AG10803 (cell line): ENCODE data around the gene CDH4.

Experiments
- DNase-seq: peaks from one replicate; pipeline ENCODE4 v3.0.0; 2010; ENCODE audit warnings: low read depth
- H3K4me3 ChIP-seq: 2 replicates; pipeline ENCODE4 v1.5.1; 2011; ENCODE audit warnings: mild to moderate bottlenecking, low read length, control low read depth
- TF ChIP-seq, protein P1 (sequence below): conservative IDR thresholded peaks from 2 replicates; pipeline ENCODE4 v1.5.1; 2011; ENCODE audit warnings: mild to moderate bottlenecking, low read length, control low read depth, inconsistent platforms

The CDH4 gene

DNA sequence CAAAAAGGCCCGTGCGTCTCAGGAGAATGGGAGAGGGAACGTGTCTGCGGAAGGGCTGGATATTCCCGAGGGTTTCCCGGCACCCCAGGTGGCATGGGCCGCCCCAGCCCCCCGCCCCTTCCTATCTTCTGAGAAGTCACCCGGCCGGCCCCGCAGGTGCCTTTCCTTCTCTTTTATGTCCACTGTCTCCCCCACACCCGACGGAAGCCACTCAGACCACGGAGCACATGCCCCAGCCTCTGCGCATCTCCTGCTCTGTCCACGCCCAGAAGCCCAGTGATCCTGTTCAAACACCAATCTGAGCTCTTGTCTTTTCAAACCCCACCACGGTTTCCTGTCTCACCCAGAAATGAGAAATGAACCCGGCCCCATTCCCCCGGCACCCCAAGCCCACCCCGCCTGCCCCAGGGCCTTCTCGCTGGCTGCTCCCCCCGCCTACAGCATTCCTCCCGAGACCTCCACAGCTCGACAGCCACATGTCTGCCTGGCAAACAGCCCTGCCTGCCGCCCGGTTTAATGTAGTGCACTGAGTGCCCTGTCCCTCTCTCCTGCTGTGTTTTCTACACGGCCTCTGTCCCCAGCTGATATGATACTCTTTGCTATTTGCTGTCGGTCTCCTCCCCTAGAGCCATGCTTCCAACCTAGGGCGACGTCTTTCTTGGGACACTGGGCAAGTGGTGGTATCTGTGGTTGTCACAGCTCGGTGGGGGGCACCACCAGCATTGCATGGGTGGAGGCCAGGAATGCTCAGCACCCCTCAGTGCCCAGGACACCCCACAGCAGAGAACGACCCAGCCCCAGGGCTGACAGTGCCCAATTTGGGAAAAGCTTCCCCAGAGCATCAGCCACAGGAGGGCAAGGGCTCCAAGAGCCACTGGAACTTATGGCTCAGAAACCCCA, 630.9 kb downstream of the CDH4 start:
- TF ChIP-seq, protein P1, sequence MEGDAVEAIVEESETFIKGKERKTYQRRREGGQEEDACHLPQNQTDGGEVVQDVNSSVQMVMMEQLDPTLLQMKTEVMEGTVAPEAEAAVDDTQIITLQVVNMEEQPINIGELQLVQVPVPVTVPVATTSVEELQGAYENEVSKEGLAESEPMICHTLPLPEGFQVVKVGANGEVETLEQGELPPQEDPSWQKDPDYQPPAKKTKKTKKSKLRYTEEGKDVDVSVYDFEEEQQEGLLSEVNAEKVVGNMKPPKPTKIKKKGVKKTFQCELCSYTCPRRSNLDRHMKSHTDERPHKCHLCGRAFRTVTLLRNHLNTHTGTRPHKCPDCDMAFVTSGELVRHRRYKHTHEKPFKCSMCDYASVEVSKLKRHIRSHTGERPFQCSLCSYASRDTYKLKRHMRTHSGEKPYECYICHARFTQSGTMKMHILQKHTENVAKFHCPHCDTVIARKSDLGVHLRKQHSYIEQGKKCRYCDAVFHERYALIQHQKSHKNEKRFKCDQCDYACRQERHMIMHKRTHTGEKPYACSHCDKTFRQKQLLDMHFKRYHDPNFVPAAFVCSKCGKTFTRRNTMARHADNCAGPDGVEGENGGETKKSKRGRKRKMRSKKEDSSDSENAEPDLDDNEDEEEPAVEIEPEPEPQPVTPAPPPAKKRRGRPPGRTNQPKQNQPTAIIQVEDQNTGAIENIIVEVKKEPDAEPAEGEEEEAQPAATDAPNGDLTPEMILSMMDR: no peak
- DNase-seq: no peak
- no peak overlapping the region for H3K4me3 ChIP-seq

DNA sequence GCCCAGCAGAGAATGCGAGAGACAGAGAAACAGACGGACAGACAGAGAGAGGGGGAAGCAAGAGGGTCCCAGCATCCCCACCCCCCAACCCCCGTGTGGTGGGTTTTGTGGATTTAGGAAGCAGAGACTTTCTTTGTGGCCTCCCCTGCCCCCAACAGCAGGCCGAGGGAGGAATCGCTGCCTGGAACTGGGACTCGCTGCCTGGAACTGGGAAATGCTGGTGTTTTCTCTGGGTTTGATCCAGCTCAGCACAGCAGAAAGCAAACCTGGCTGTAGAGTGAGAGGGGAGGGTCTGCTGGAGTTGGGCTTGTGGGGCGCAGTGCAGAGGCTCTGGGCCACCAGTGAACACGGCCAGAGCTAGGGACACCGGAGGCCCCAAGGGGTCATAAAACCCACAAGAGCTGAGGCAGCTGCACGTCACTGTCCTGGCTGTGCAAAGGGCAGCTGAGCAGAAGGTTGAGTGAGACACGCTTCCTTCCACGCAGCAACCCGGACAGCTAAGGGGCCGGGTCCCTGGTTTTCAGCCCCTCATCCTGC, 631.9 kb downstream of the CDH4 start:
- no peak for DNase-seq
- no peak overlapping the region for H3K4me3 ChIP-seq
- TF ChIP-seq, protein P1: no peak

DNA sequence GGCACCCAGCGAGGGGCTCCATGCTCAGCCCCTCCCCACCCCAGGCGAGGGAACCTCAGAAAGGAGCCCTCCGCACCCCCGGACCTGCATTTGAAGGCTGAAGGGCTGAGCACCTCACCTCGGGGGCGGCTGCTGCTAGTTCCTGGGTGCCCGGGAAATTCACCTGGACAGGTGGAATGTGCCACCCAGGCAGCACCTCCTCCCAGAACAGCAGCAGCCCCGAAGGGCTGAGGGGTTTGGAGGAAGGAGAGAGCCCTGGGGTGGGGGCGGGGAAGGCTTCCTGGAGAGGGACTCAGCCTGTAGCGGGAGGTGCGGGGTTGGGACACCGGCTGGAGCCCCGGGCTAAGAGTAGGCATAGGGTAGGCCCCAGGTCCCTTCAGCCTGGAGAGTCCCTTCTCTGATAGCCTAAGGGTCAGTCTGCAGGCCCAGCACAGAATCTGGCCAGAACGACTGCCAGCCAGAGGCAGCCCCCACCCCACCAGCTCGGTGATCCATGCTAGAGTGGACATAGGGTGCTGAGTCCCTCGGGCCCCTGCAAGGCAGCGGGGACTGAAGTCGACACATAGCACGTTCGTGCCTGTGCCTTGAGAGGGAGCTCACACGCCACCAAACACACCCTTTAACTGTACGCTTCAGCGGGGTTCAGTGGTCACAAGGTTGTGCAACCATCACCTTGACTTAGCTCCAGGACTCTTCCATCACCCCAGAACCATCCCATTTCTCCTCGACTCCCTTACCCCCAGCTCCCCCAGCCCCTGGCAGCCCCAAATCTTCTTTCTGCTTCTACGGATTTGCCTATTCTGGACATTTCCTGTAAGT, 632.7 kb downstream of the CDH4 start:
- H3K4me3 ChIP-seq: no peak overlapping the region
- TF ChIP-seq, protein P1: no peak
- DNase-seq: no peak

DNA sequence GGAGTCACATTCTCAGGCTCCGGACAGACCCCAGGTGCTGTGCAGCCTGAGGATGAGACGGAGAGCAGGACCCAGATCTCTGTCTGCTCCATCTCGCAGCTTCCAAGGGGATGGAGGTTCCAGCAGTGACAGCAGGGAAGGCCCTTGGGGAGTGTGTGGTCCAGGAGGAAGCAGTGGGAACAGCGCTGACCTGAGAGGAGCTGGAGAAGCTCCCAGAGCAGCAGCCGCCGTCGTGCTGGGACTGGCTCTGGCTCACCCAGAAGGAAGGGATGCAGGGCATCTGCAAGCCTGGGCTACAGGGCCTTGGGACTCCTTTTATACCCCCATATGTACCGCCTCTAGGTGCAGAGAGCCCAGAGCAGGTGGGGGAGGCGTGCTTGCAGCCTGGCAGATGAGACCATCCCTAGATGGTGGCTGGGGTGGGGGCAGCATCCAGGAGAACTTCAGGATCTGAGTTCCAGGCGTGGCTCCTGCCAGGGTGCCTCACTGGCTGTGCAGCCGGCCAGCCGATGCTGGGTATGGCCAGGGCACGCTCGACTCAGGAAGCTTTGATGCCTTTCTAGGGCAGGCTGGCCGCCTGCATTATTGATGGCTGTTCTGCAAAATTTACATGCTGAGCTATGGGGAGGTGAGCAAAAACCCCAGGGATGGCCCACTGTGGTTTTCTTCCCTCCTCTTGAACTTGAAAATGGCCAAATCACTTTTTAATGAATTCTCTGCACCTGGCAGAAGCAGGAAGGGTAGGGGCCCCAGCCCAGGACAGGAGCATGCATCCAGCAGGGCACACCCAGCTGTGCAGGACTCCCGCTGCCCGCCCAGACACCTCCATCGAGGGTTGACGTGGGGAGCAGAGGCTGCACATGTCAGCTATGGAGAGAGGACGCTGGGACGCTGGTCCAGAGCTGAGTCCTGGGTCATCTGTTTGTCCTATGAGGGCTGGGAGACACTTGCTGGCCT, 634.0 kb downstream of the CDH4 start:
- no peak overlapping the region for H3K4me3 ChIP-seq
- TF ChIP-seq, protein P1: no peak
- DNase-seq: no peak

DNA sequence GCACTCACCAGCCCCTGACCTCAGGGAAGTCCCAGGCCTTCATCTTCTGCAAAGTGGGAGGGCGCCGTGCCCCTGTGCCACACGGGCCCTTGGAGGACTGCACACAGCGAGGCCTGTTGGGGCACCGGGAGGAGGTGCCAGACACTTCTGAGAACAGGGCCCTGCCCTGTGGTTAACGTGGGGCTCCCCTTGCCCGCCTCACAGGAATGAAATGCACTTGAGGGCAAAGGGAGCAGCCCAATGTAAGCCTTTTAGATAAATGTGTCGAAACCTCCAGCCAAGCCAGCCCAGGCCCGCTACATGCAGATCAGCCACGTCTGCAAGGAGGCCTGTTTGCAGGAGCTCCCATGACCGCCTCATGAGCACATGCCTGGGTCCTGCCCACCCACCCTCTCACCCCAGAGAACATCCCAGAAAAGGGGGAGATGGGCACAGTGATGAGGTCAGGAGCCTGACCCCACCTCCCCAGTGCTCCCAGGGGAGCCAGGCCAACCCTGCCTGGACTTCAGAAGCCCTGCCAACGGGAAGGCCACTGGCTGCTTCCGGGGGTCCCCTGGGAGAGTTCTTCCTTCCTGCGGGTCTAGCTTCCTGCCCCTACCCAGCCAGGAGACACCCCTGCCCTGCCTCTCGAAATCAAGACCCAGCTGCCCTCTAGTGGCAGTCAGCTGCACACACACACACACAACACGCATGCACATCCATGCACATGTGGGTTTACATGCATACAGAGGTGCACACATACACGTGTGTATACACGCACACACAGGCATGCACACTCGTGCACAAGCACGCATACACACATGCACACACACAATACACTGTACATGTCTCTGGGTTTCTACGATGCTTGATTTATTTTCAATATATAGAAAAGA, 634.9 kb downstream of the CDH4 start:
- H3K4me3 ChIP-seq: no peak overlapping the region
- DNase-seq: peak; percentile 45

More for the DNA sequence above, 634.9 kb downstream of the CDH4 start:
- TF ChIP-seq, protein P1: peak; percentile 85
